Pancreas (tissue), 10 donors: ENCODE data around the gene XYLT1. TPM values are rescaled to one million over a fixed set of nuclear protein-coding genes. Genes with fewer than 3 reads are reported as not detected.

Source experiments
- ATAC-seq, 4 donors: fragments of 200-7000 bp; cut with Tn5 transposase; one replicate each; pipeline versions ENCODE4 v1.8.0 to v1.9.1; 2020; ENCODE audit warnings: mild to moderate bottlenecking in 4 of 4, moderate library complexity in 4 of 4
- DNase-seq, 6 donors: peaks; one replicate each; pipeline ENCODE4 v3.0.0-alpha.2; 2020
- FAIRE-seq: peaks from 2 replicates; lab custom pipeline; 2012; peaks lifted over from hg19 to GRCh38; lab: Jason Lieb, UNC
- H3K27ac ChIP-seq, 4 donors: fragments of 200-600 bp; sonication (generic); 1 replicate in 3 of 4; 2 replicates in 1 of 4; pipeline versions ENCODE4 v1.5.0 to v1.8.0; 2020
- H3K27me3 ChIP-seq, 4 donors: fragments of 200-600 bp; one replicate each; pipeline ENCODE4 v1.8.0; 2021
- H3K36me3 ChIP-seq, 3 donors: fragments of 200-600 bp; sonication (generic) in 1 of 3; one replicate each; pipeline versions ENCODE4 v1.5.0 to v1.8.0; 2020 to 2021
- H3K4me1 ChIP-seq, 3 donors: fragments of 200-600 bp; one replicate each; pipeline ENCODE4 v1.8.0; 2021
- H3K4me3 ChIP-seq, 4 donors: fragments of 200-600 bp; sonication (generic) in 2 of 4; one replicate each; pipeline versions ENCODE4 v1.5.0 to v1.8.0; 2020 to 2021
- H3K9me3 ChIP-seq, 4 donors: fragments of 200-600 bp; one replicate each; pipeline ENCODE4 v1.8.0; 2021
- CTCF ChIP-seq, 4 donors: fragments of 200-600 bp; sonication (generic) in 3 of 4; IDR thresholded peaks; one replicate each; pipeline versions ENCODE4 v1.5.0 to v1.8.0; 2021; ENCODE audit warnings: antibody characterized with exemption in 4 of 4
- WGBS, 2 donors: extraction: QIAGEN DNeasy Blood & Tissue Kit; methylation state at CpG; one replicate each; pipeline ENCODE4 v1.1.7; 2013; 5-methylcytosine and 5-hydroxymethylcytosine counted together
- intact Hi-C, 3 donors: fragments of 100-400 bp; cut with DNase I; formaldehyde crosslinking; loops; one replicate each; pipeline versions ENCODE4 v1.11.1 to v1.14.2; 2022
- polyA plus RNA-seq, 2 donors: library from polyadenylated mRNA; stranded (reverse); fragments of 200-250 nt; gene quantifications; one replicate each; pipeline ENCODE4 v1.2.3, GENCODE V29; 2013
- total RNA-seq, 6 donors: library from RNA; stranded (reverse); fragmentation: NEBNext Ultra II Directional in 4 of 6; extraction: Animal tissue kit (Norgen Biotek cat#: 25700) in 4 of 6; gene quantifications; one replicate each; pipeline versions ENCODE4 v1.2.1 to v1.2.4, GENCODE V29; 2021 to 2023
- donor health status: healthy with polysubstance abuse.
- donor health status: DM: no; HTN: no; CAD: no; lungs with moderate emphysema.
- donor health status: DM: no; HTN: no; CAD: no.
- donor health status: control.
- donor health status: control.
- donor health status: Bipolar disorder and iron deficiency.
- donor health status: DM: yes; HTN: yes; CAD: no.
- donor health status: DM: no; HTN: no; CAD: no.
- donor health status: DM: no; HTN: no; CAD: no.
- donor health status: DM: yes; HTN: yes; CAD: no.

Gene XYLT1
- total and polyA plus RNA-seq, 8 donors = 1.6 to 8.2 (median 4.6) TPM

GRCh38 chr16:17445421-17445820, 25.3 kb downstream of the XYLT1 start:
- no peak overlapping the region for H3K27ac ChIP-seq
- ATAC-seq (no peak), DNase-seq (no peak), FAIRE-seq (no peak)
- no peaks in the 10 kb centered on the region for H3K9me3 ChIP-seq
- no peak overlapping the region for H3K4me3 ChIP-seq
- H3K36me3 ChIP-seq = no peaks in the 10 kb centered on the region
- intact Hi-C loops = no loop called here
- no peaks in the 10 kb centered on the region for H3K27me3 ChIP-seq
- H3K4me1 ChIP-seq = no peaks in the 10 kb centered on the region
- 90 to 92% methylated on average over 12 of the region's 12 CpGs for WGBS, 2 donors
- no peak for TF ChIP-seq CTCF (IDR thresholded peaks at IDR 0.05)

GRCh38 chr16:17444658-17445057, 26.1 kb downstream of the XYLT1 start:
- no peak overlapping the region for H3K4me3 ChIP-seq
- 97 to 99% methylated on average over 1 of the region's 1 CpG for WGBS, 2 donors

GRCh38 chr16:17440131-17440530, 30.6 kb downstream of the XYLT1 start:
- no peaks in the 10 kb centered on the region for H3K27me3 ChIP-seq
- no peaks in the 10 kb centered on the region for H3K36me3 ChIP-seq
- no peak for TF ChIP-seq CTCF (IDR thresholded peaks at IDR 0.05)
- no peak overlapping the region for H3K27ac ChIP-seq
- WGBS, 2 donors = 85 to 98% methylated on average over 4 of the region's 4 CpGs
- intact Hi-C loops = no loop called here
- FAIRE-seq (no peak), ATAC-seq (no peak), DNase-seq (no peak)
- H3K4me1 ChIP-seq = no peaks in the 10 kb centered on the region
- H3K4me3 ChIP-seq = no peak overlapping the region
- H3K9me3 ChIP-seq = no peaks in the 10 kb centered on the region

More at GRCh38 chr16:17444658-17445057, 26.1 kb downstream of the XYLT1 start:
- no peak for FAIRE-seq
- H3K27ac ChIP-seq = no peak overlapping the region
- no peak for ATAC-seq
- H3K9me3 ChIP-seq = no peaks in the 10 kb centered on the region
- intact Hi-C loops = no loop called here
- TF ChIP-seq CTCF (IDR thresholded peaks at IDR 0.05) = no peak
- no peak for DNase-seq
- no peaks in the 10 kb centered on the region for H3K4me1 ChIP-seq
- H3K36me3 ChIP-seq = no peaks in the 10 kb centered on the region
- no peaks in the 10 kb centered on the region for H3K27me3 ChIP-seq

- DNase-seq = no peak
- no peak for ATAC-seq
- Histone ChIP-seq H3K36me3 (no peaks in the 10 kb centered on the region), H3K9me3 (no peaks in the 10 kb centered on the region), H3K4me1 (no peaks in the 10 kb centered on the region), H3K27me3 (no peaks in the 10 kb centered on the region), H3K4me3 (no peak overlapping the region), H3K27ac (no peak overlapping the region)
- no peak for TF ChIP-seq CTCF (IDR thresholded peaks at IDR 0.05)
- no peak for FAIRE-seq
- WGBS, 2 donors = 85 to 87% methylated on average over 3 of the region's 3 CpGs
- intact Hi-C loops = no loop called here
Measured at GRCh38 chr16:17439580-17439979, 31.2 kb downstream of the XYLT1 start.

GRCh38 chr16:17437981-17438380, 32.8 kb downstream of the XYLT1 start:
- H3K36me3 ChIP-seq = no peaks in the 10 kb centered on the region
- intact Hi-C loops = no loop called here
- 90 to 95% methylated on average over 5 of the region's 5 CpGs for WGBS, 2 donors
- H3K27me3 ChIP-seq = no peaks in the 10 kb centered on the region
- no peaks in the 10 kb centered on the region for H3K9me3 ChIP-seq
- ATAC-seq (no peak), DNase-seq (no peak), FAIRE-seq (no peak)
- no peak for TF ChIP-seq CTCF (IDR thresholded peaks at IDR 0.05)
- H3K27ac ChIP-seq = no peak overlapping the region
- no peaks in the 10 kb centered on the region for H3K4me1 ChIP-seq
- no peak overlapping the region for H3K4me3 ChIP-seq
